GM21528 (cell line): Measurements from ENCODE around the gene MYLK4.
"Not testable (repeated sequence)": the region's sequence is repeated elsewhere in the genome, so short reads cannot be mapped to it uniquely, and the experiment has no call there.

ENCODE experiments used
- ATAC-seq: cut with Tn5 transposase; IDR thresholded peaks from one replicate; pipeline ENCODE4 v1.9.1; 2021; ENCODE audit warnings: mild to moderate bottlenecking, moderate library complexity; ENCODE audit not compliant: unreplicated experiment, low FRiP score

The MYLK4 gene

GRCh38 chr6:2780102-2780737 is 29.5 kb upstream of the MYLK4 start:
- no peak for ATAC-seq

- ATAC-seq: no peak
Measured at GRCh38 chr6:2777249-2777648, 26.5 kb upstream of the MYLK4 start.

- no peak for ATAC-seq
Measured at GRCh38 chr6:2775003-2775402, 24.3 kb upstream of the MYLK4 start.

GRCh38 chr6:2773449-2773848 is 22.7 kb upstream of the MYLK4 start:
- ATAC-seq: no peak

GRCh38 chr6:2772840-2773239 is 22.1 kb upstream of the MYLK4 start:
- ATAC-seq: no peak

- no peak for ATAC-seq
Measured at GRCh38 chr6:2771079-2771478, 20.4 kb upstream of the MYLK4 start.

GRCh38 chr6:2770171-2770570 is 19.4 kb upstream of the MYLK4 start:
- no peak for ATAC-seq

- ATAC-seq: no peak
Measured at GRCh38 chr6:2768696-2769095, 18.0 kb upstream of the MYLK4 start.

- ATAC-seq: no peak
Measured at GRCh38 chr6:2767657-2768524, 17.2 kb upstream of the MYLK4 start.

- no peak for ATAC-seq
Measured at GRCh38 chr6:2766767-2767656, 16.3 kb upstream of the MYLK4 start.

GRCh38 chr6:2765896-2766766 is 15.4 kb upstream of the MYLK4 start:
- peak; percentile 17 for ATAC-seq

- ATAC-seq: peak; percentile 83
Measured at GRCh38 chr6:2765166-2765895, 14.6 kb upstream of the MYLK4 start, which contains the start of gene WRNIP1. Gene WRNIP1 (plus strand): TSS chr6:2765393. CDS start chr6:2765623, 230 bp downstream.

GRCh38 chr6:2764610-2765165 is 14.0 kb upstream of the MYLK4 start:
- peak; percentile 69 for ATAC-seq

GRCh38 chr6:2763876-2764540 is 13.3 kb upstream of the MYLK4 start:
- ATAC-seq: no peak

- ATAC-seq: no peak
Measured at GRCh38 chr6:2763345-2763841, 12.7 kb upstream of the MYLK4 start.

GRCh38 chr6:2762868-2763267 is 12.1 kb upstream of the MYLK4 start:
- ATAC-seq: not testable (repeated sequence)

GRCh38 chr6:2760882-2761842 is 10.4 kb upstream of the MYLK4 start:
- ATAC-seq: no peak
